ENCODE results near the gene GUF1. TPM values are rescaled to one million over a fixed set of nuclear protein-coding genes. Genes with fewer than 3 reads are reported as not detected.

The GUF1 gene
- total RNA-seq, 1 donor from 2014 or later: 14.1 TPM

DNA sequence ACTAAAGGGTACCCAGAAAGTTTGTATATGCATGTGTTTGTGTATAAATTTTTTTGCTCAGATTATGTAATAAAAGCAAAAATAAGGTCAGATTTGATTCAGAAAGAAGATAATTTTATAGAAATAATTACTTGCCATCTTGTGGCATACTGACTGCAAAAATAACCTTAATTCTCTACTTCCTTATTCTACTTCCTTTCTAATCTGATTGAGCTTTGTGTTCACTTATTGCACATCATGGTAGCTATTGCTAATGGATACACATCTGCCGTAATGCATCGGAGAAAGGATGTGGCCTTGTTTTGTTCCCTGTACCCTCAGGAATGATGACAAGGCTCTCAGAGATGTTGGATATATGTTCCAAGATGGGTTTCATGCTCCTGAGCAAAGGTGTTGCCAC, 58.7 kb downstream of the GUF1 start:
- Mint-ChIP-seq H3K4me1 (ENCODE audit: low read depth) (no peaks in the 10 kb centered on the region), H3K27ac (ENCODE audit: unreplicated experiment) (no peak overlapping the region), H3K36me3 (ENCODE audit: low read depth) (no peaks in the 10 kb centered on the region), H3K4me3 (ENCODE audit: unreplicated experiment) (no peak overlapping the region), H3K9me3 (ENCODE audit: low read depth) (no peaks in the 10 kb centered on the region), H3K27me3 (ENCODE audit: low read depth) (peaks cover 31% of the 10 kb centered on the region)
- TF ChIP-seq CTCF (IDR thresholded peaks at IDR 0.05): no peak
- DNase-seq (ENCODE audit: low spot score): no peak

GRCh38 chr4:44738615-44739014, 60.4 kb downstream of the GUF1 start:
- Mint-ChIP-seq H3K4me3 (ENCODE audit: unreplicated experiment) (no peak overlapping the region), H3K27ac (ENCODE audit: unreplicated experiment) (no peak overlapping the region), H3K4me1 (ENCODE audit: low read depth) (no peaks in the 10 kb centered on the region), H3K27me3 (ENCODE audit: low read depth) (peaks cover 24% of the 10 kb centered on the region), H3K9me3 (ENCODE audit: low read depth) (no peaks in the 10 kb centered on the region), H3K36me3 (ENCODE audit: low read depth) (no peaks in the 10 kb centered on the region)
- TF ChIP-seq CTCF (IDR thresholded peaks at IDR 0.05): peak; percentile 69
- DNase-seq (ENCODE audit: low spot score): no peak

DNA sequence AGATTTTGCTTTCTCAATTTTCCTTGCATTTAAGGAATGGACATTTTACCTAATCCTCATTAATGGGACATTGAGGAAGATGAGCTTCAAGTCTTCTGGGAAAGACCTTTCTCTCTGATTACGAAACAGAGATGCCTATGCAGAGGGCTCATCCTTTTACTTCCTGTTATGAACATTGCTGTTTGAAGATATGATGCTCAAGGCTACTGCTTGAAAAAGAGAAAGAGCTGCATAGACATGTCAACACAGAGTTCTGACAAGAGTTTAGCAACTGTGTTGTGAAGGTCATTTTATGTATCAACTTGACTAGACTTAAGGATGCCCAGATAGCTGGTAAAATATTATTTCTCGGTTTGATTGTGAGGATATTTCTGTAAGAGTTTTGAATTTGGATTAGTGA, 62.0 kb downstream of the GUF1 start:
- no peak for DNase-seq (ENCODE audit: low spot score)
- H3K9me3 Mint-ChIP-seq (ENCODE audit: low read depth): no peaks in the 10 kb centered on the region
- H3K4me1 Mint-ChIP-seq (ENCODE audit: low read depth): no peaks in the 10 kb centered on the region
- no peaks in the 10 kb centered on the region for H3K36me3 Mint-ChIP-seq (ENCODE audit: low read depth)
- H3K27me3 Mint-ChIP-seq (ENCODE audit: low read depth): peaks cover 15% of the 10 kb centered on the region
- no peak overlapping the region for H3K4me3 Mint-ChIP-seq (ENCODE audit: unreplicated experiment)
- TF ChIP-seq CTCF (IDR thresholded peaks at IDR 0.05): no peak
- no peak overlapping the region for H3K27ac Mint-ChIP-seq (ENCODE audit: unreplicated experiment)

Other genes with a start within 250 kb of the GUF1 start
- not detected in 3 replicates for gene KCTD8, start 229.6 kb upstream of the GUF1 start, total RNA-seq
- gene YIPF7, start 26.8 kb upstream of the GUF1 start, total RNA-seq: not detected in 3 replicates
- 17.9 to 23.8 TPM (median 18.9 TPM) in 3 replicates for gene GNPDA2, start 48.1 kb downstream of the GUF1 start, total RNA-seq

Data from chondrocyte (in vitro differentiated cells).